Small intestine (tissue), 7 donors: ENCODE results near the gene NCCRP1. TPM values are rescaled to one million over a fixed set of nuclear protein-coding genes. Genes with fewer than 3 reads are reported as not detected.

ENCODE experiments used
- DNase-seq, 2 donors: peaks; one replicate each; pipeline versions ENCODE4 v3.0.0 to v3.0.0-alpha.2; 2013
- FAIRE-seq: peaks from 2 replicates; lab custom pipeline; 2012; peaks lifted over from hg19 to GRCh38; lab: Jason Lieb, UNC
- H3K27ac ChIP-seq, 3 donors: one replicate each; pipeline ENCODE4 v1.5.1; 2013; ENCODE audit warnings: low read length in 2 of 3, mild to moderate bottlenecking in 2 of 3, control low read depth in 1 of 3, inconsistent platforms in 1 of 3, low read depth in 1 of 3, moderate library complexity in 1 of 3
- H3K27me3 ChIP-seq, 3 donors: one replicate each; pipeline ENCODE4 v1.6.1; 2013; ENCODE audit warnings: low read length in 3 of 3, inconsistent platforms in 1 of 3; ENCODE audit not compliant: control insufficient read depth in 3 of 3, insufficient read depth in 3 of 3
- H3K36me3 ChIP-seq, 3 donors: one replicate each; pipeline ENCODE4 v1.6.1; 2013; ENCODE audit warnings: low read length in 3 of 3, inconsistent platforms in 1 of 3, low read depth in 1 of 3, mild to moderate bottlenecking in 1 of 3, moderate library complexity in 1 of 3; ENCODE audit not compliant: control insufficient read depth in 3 of 3, insufficient read depth in 2 of 3
- H3K4me1 ChIP-seq, 3 donors: one replicate each; pipeline ENCODE4 v1.6.1; 2013; ENCODE audit warnings: low read length in 2 of 3, inconsistent platforms in 1 of 3, low read depth in 1 of 3, mild to moderate bottlenecking in 1 of 3, moderate library complexity in 1 of 3; ENCODE audit not compliant: control insufficient read depth in 3 of 3, insufficient read depth in 2 of 3
- H3K4me3 ChIP-seq, 3 donors: one replicate each; pipeline ENCODE4 v1.5.1; 2013; ENCODE audit warnings: low read length in 3 of 3, control low read depth in 1 of 3, inconsistent platforms in 1 of 3, low read depth in 1 of 3, mild to moderate bottlenecking in 1 of 3, moderate library complexity in 1 of 3
- H3K9me3 ChIP-seq, 2 donors: one replicate each; pipeline ENCODE4 v1.6.1; 2013; ENCODE audit warnings: low read depth in 1 of 2, low read length in 1 of 2; ENCODE audit not compliant: control insufficient read depth in 2 of 2, insufficient read depth in 1 of 2
- WGBS, 3 donors: extraction: QIAGEN DNeasy Blood & Tissue Kit; methylation state at CpG; one replicate each; pipeline ENCODE4 v1.1.7; 2013; 5-methylcytosine and 5-hydroxymethylcytosine counted together
- polyA plus RNA-seq, 4 donors: library from polyadenylated mRNA; stranded (reverse) in 3 of 4; unstranded in 1 of 4; fragments of 200-250 nt in 3 of 4; fragments of 120-200 nt in 1 of 4; gene quantifications; one replicate each; pipeline versions ENCODE4 v1.2.1 to v1.2.3, GENCODE V29; 2013
- donor health status: healthy with polysubstance abuse.
- donor health status: control.
- donor health status: control.
- donor health status: Bipolar disorder and iron deficiency.
- donor health status: healthy.

The NCCRP1 gene
- polyA plus RNA-seq, 4 donors = 0.13 to 1.2 (median 0.45) TPM; not detected in 1

DNA sequence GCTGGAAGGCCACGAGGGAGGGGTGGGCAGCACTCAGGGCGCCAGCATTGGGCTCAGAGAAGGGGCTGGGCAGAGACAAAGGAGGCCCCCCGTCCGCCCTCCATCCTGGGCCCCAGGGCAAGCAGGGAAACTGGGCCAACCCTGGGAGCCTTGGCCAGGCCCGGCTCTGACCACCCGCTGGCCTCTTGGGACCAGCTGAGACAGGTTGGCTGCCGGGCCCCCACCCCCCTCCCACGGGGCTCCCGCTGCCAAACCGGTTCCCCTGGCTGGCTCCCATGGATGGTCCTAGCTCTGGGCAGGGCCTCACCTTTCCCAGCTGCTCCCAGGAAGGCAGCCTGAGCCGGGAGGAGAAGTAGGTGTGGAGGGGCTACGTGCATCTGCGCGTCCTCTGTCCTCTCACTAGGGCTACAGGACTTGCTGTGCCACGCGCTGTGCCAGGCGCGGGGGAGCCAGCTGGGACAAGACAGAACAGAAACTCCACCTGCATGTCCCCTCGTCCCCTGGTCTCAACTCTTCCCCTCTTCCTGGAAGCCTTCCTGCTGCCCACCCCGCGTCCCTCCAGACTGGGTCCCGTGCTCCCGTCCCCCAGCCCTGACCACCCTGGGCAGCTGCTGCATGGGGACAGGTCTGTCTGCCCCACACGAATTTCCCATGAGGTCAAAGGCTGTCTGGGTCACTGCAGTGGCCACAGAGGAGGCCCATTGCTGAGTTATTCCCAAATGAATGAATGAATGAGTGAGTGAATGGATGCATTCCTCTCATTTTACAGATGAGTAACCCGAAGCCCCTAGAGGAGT, 29.1 kb upstream of the NCCRP1 start:
- no peaks in the 10 kb centered on the region for H3K27me3 ChIP-seq
- H3K4me3 ChIP-seq = no peak overlapping the region
- peak overlapping the region in 1 of 3 donors; percentile 45 for H3K27ac ChIP-seq
- H3K36me3 ChIP-seq = peaks cover 15 to 77% (median 15%) of the 10 kb centered on the region in 3 donors
- DNase-seq (peak in 1 of 2 donors; percentile 49), FAIRE-seq (no peak)
- no peaks in the 10 kb centered on the region for H3K9me3 ChIP-seq
- peaks cover 0 to 18% (median 0%) of the 10 kb centered on the region in 3 donors for H3K4me1 ChIP-seq
- WGBS, 3 donors = 49 to 68% (median 59%) methylated on average over 21 to 25 of the region's 25 CpGs

DNA sequence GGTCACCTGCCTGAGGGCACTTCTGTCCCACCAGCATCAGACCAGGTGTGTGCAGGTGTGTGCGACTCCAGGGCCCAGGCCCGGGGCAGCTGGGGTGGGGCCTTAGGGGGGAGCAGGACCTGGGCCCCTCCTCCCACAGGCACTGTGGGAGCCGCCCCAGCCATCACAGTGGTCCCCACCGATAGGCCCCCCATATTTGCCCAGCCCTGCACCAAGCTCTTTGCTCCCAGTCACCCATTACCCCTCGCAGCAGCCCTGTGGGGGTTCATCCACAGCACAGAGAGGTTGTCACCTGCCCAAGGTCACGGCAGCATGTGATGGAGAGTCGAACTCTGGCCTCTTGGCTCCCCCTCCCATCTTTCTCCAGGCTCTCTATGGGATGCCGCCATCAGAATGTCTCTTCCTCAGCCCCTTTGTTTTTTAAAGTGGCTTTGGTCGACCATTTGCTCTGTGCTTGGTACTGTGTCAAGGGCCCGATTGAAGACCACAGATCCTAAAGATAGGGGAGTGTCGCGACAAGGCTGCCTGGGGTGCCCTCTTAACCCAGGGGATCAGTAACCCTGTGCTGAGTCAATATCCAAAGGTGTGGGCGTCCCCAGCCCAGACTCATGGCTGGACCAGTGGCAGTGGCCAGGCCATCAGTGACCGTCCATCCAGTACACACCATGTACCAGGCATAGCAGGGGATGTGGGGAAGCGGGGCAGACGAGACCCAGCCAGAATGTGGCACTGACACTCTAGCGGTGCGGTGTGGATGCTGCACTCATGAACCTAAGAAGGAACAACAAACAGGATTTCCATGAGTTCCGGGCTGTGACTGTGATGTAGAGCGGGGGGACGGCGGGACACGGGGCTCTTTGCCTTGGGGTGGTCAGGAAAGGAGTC, 28.3 kb upstream of the NCCRP1 start:
- no peak overlapping the region for H3K27ac ChIP-seq
- no peak for FAIRE-seq
- 85 to 89% (median 89%) methylated on average over 22 to 23 of the region's 23 CpGs for WGBS, 3 donors

GRCh38 chr19:39169143-39169810, 27.5 kb upstream of the NCCRP1 start:
- Histone ChIP-seq H3K9me3 (no peaks in the 10 kb centered on the region), H3K27me3 (no peaks in the 10 kb centered on the region), H3K4me1 (peaks cover 0 to 17% (median 0%) of the 10 kb centered on the region in 3 donors), H3K27ac (no peak overlapping the region), H3K4me3 (no peak overlapping the region), H3K36me3 (peaks cover 18 to 77% (median 27%) of the 10 kb centered on the region in 3 donors)
- FAIRE-seq = no peak
- 90 to 94% (median 93%) methylated on average over 30 to 36 of the region's 36 CpGs for WGBS, 3 donors
- DNase-seq = no peak

More for the DNA sequence above, 28.3 kb upstream of the NCCRP1 start:
- Histone ChIP-seq H3K36me3 (peaks cover 13 to 77% (median 22%) of the 10 kb centered on the region in 3 donors), H3K4me3 (no peak overlapping the region), H3K4me1 (peaks cover 0 to 18% (median 0%) of the 10 kb centered on the region in 3 donors), H3K27me3 (no peaks in the 10 kb centered on the region), H3K9me3 (no peaks in the 10 kb centered on the region)
- DNase-seq = no peak

DNA sequence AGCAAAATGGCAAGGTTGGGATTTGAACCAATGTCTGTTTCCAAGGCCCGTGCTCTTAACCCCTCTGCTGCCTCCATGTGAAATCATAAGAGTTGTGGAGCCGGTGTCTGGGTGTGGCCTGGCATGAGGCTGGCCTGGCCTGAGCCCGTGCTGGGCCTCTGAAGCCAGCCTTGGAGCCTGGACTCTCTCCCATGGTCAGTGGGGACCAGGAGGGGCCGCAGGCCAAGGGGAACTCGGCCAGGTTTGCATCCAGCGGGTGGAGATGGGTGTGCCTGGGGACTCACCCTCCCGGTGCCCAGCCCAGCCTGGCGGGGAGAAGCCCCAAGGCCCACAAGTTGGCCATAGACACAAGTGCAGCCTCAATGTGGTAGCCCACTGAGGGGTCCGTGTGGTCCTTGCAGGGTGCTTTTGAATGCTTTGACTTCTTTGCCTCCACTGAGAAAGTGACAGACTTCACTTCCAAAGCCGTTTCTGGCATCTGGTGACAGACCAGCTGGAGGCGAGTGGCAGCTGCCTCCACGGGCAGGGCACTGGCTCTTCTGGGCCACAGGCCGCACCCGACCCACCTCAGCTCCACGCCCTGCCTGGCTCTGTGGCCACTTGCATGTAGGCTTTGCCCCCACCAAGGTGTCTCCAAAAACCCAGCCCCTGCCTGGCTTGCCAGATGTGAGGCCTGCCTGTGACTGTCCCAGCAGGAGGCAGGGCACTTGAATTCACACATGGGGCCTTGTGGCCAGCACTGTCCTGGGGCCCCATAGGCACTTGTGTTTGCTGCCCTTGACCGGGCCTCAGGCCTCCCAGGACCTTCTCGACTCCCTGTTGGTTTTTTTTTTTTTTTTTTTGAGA, 26.2 kb upstream of the NCCRP1 start:
- WGBS, 3 donors = 71 to 77% (median 74%) methylated on average over 17 of the region's 17 CpGs
- DNase-seq = no peak
- H3K9me3 ChIP-seq = no peaks in the 10 kb centered on the region
- no peaks in the 10 kb centered on the region for H3K27me3 ChIP-seq
- no peak overlapping the region for H3K27ac ChIP-seq
- peaks cover 29 to 81% (median 32%) of the 10 kb centered on the region in 3 donors for H3K36me3 ChIP-seq
- H3K4me1 ChIP-seq = peaks cover 0 to 13% (median 0%) of the 10 kb centered on the region in 3 donors
- no peak for FAIRE-seq
- no peak overlapping the region for H3K4me3 ChIP-seq

GRCh38 chr19:39171479-39172465, 25.0 kb upstream of the NCCRP1 start:
- H3K27ac ChIP-seq = no peak overlapping the region
- peaks cover 29 to 91% (median 37%) of the 10 kb centered on the region in 3 donors for H3K36me3 ChIP-seq
- H3K4me3 ChIP-seq = no peak overlapping the region
- no peak for FAIRE-seq
- WGBS, 3 donors = 82 to 86% (median 83%) methylated on average over 27 of the region's 27 CpGs
- H3K9me3 ChIP-seq = no peaks in the 10 kb centered on the region
- peaks cover 0 to 8% (median 0%) of the 10 kb centered on the region in 3 donors for H3K4me1 ChIP-seq
- DNase-seq = no peak
- H3K27me3 ChIP-seq = no peaks in the 10 kb centered on the region

DNA sequence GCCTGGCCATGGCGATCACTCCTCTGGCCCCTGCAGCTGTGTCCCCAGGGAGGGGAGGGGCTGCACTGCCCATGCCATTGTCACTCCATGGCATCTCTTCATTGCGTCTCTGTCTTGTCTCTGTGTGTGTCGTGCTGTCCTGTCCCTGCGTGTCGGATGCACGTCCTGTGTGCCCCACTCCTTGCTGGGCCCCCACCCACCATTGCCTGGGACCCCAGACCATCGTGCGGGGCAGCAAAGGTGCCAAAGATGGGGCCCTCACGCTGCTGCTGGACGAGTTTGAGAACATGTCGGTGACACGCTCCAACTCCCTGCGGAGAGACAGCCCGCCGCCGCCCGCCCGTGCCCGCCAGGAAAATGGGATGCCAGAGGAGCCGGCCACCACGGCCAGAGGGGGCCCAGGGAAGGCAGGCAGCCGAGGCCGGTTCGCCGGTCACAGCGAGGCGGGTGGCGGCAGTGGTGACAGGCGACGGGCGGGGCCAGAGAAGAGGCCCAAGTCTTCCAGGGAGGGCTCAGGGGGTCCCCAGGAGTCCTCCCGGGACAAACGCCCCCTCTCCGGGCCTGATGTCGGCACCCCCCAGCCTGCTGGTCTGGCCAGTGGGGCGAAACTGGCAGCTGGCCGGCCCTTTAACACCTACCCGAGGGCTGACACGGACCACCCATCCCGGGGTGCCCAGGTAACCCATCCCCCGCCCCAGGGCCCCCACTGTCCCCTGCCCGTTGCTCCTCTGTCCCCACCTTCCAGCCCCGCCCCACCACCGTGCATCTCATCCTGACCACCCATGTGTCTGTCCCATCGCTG, 23.9 kb upstream of the NCCRP1 start:
- H3K4me1 ChIP-seq = no peaks in the 10 kb centered on the region
- H3K4me3 ChIP-seq = no peak overlapping the region
- peaks cover 29 to 98% (median 38%) of the 10 kb centered on the region in 3 donors for H3K36me3 ChIP-seq
- 90 to 93% (median 91%) methylated on average over 31 to 45 of the region's 45 CpGs for WGBS, 3 donors
- no peak overlapping the region for H3K27ac ChIP-seq
- FAIRE-seq = no peak
- H3K27me3 ChIP-seq = no peaks in the 10 kb centered on the region
- DNase-seq = no peak
- H3K9me3 ChIP-seq = no peaks in the 10 kb centered on the region
